T-helper 1 cell treated with Interleukin-12 subunit alpha and Interleukin-12 subunit beta and Interleukin-4 antibody, amounts not matched to agents 30 μg/mL and 1 μg/mL, for 36 hours (primary cell): ENCODE data around the gene BAZ1A.

Experiments
- H3K27ac Mint-ChIP-seq: one replicate; pipeline ENCODE4 v1.8.0; 2021; ENCODE audit warnings: mild to moderate bottlenecking, mixed read lengths
- H3K27me3 Mint-ChIP-seq: one replicate; pipeline ENCODE4 v1.8.0; 2021; ENCODE audit warnings: low read depth, mixed read lengths
- H3K36me3 Mint-ChIP-seq: one replicate; pipeline ENCODE4 v1.8.0; 2021; ENCODE audit warnings: low read depth, mixed read lengths
- H3K4me1 Mint-ChIP-seq: one replicate; pipeline ENCODE4 v1.8.0; 2021; ENCODE audit warnings: low read depth, mixed read lengths
- H3K4me3 Mint-ChIP-seq: one replicate; pipeline ENCODE4 v1.8.0; 2021; ENCODE audit warnings: mild to moderate bottlenecking, moderate library complexity, mixed read lengths
- H3K9me3 Mint-ChIP-seq: one replicate; pipeline ENCODE4 v1.8.0; 2021; ENCODE audit warnings: mixed read lengths

Gene BAZ1A

GRCh38 chr14:34781242-34781641, 93.9 kb downstream of the BAZ1A start:
- Mint-ChIP-seq H3K9me3 (no peaks in the 10 kb centered on the region), H3K27ac (no peak overlapping the region), H3K4me1 (peaks cover 6% of the 10 kb centered on the region), H3K36me3 (peaks cover 40% of the 10 kb centered on the region), H3K27me3 (no peaks in the 10 kb centered on the region), H3K4me3 (no peak overlapping the region)

- no peak overlapping the region for H3K27ac Mint-ChIP-seq
- H3K4me3 Mint-ChIP-seq: no peak overlapping the region
- H3K36me3 Mint-ChIP-seq: peaks cover 40% of the 10 kb centered on the region
- peaks cover 5% of the 10 kb centered on the region for H3K4me1 Mint-ChIP-seq
- H3K9me3 Mint-ChIP-seq: no peaks in the 10 kb centered on the region
- H3K27me3 Mint-ChIP-seq: no peaks in the 10 kb centered on the region
Observed at GRCh38 chr14:34780646-34781045, 94.5 kb downstream of the BAZ1A start.

GRCh38 chr14:34778744-34779143, 96.4 kb downstream of the BAZ1A start:
- Mint-ChIP-seq H3K9me3 (no peaks in the 10 kb centered on the region), H3K27me3 (no peaks in the 10 kb centered on the region), H3K4me1 (peaks cover 3% of the 10 kb centered on the region), H3K36me3 (peaks cover 44% of the 10 kb centered on the region), H3K27ac (no peak overlapping the region), H3K4me3 (no peak overlapping the region)

- no peak overlapping the region for H3K27ac Mint-ChIP-seq
- no peaks in the 10 kb centered on the region for H3K9me3 Mint-ChIP-seq
- peaks cover 1% of the 10 kb centered on the region for H3K4me1 Mint-ChIP-seq
- H3K4me3 Mint-ChIP-seq: no peak overlapping the region
- peaks cover 39% of the 10 kb centered on the region for H3K36me3 Mint-ChIP-seq
- H3K27me3 Mint-ChIP-seq: no peaks in the 10 kb centered on the region
Observed at GRCh38 chr14:34776611-34777010, 98.5 kb downstream of the BAZ1A start.

- Mint-ChIP-seq H3K4me3 (no peak overlapping the region), H3K27me3 (no peaks in the 10 kb centered on the region), H3K27ac (no peak overlapping the region), H3K4me1 (peaks cover 1% of the 10 kb centered on the region), H3K9me3 (no peaks in the 10 kb centered on the region), H3K36me3 (peaks cover 39% of the 10 kb centered on the region)
Observed at GRCh38 chr14:34775922-34776321, 99.2 kb downstream of the BAZ1A start.

GRCh38 chr14:34775342-34775741, 99.8 kb downstream of the BAZ1A start:
- H3K4me3 Mint-ChIP-seq: no peak overlapping the region
- H3K9me3 Mint-ChIP-seq: no peaks in the 10 kb centered on the region
- H3K27ac Mint-ChIP-seq: no peak overlapping the region
- H3K27me3 Mint-ChIP-seq: no peaks in the 10 kb centered on the region
- H3K36me3 Mint-ChIP-seq: peaks cover 36% of the 10 kb centered on the region
- H3K4me1 Mint-ChIP-seq: no peaks in the 10 kb centered on the region

GRCh38 chr14:34770901-34771300, 104.3 kb downstream of the BAZ1A start:
- Mint-ChIP-seq H3K27me3 (no peaks in the 10 kb centered on the region), H3K9me3 (no peaks in the 10 kb centered on the region), H3K4me3 (no peak overlapping the region), H3K4me1 (peaks cover 4% of the 10 kb centered on the region), H3K27ac (no peak overlapping the region), H3K36me3 (peaks cover 27% of the 10 kb centered on the region)

- no peak overlapping the region for H3K4me3 Mint-ChIP-seq
- peaks cover 27% of the 10 kb centered on the region for H3K36me3 Mint-ChIP-seq
- H3K9me3 Mint-ChIP-seq: no peaks in the 10 kb centered on the region
- H3K27me3 Mint-ChIP-seq: no peaks in the 10 kb centered on the region
- no peak overlapping the region for H3K27ac Mint-ChIP-seq
- peaks cover 4% of the 10 kb centered on the region for H3K4me1 Mint-ChIP-seq
Observed at GRCh38 chr14:34766606-34767005, 108.6 kb downstream of the BAZ1A start.

GRCh38 chr14:34766060-34766459, 109.1 kb downstream of the BAZ1A start:
- H3K4me1 Mint-ChIP-seq: peaks cover 4% of the 10 kb centered on the region
- H3K4me3 Mint-ChIP-seq: no peak overlapping the region
- peaks cover 27% of the 10 kb centered on the region for H3K36me3 Mint-ChIP-seq
- H3K27ac Mint-ChIP-seq: no peak overlapping the region
- H3K27me3 Mint-ChIP-seq: no peaks in the 10 kb centered on the region
- H3K9me3 Mint-ChIP-seq: no peaks in the 10 kb centered on the region

GRCh38 chr14:34755215-34755614, 119.9 kb downstream of the BAZ1A start:
- no peaks in the 10 kb centered on the region for H3K9me3 Mint-ChIP-seq
- H3K27me3 Mint-ChIP-seq: no peaks in the 10 kb centered on the region
- H3K36me3 Mint-ChIP-seq: peaks cover 32% of the 10 kb centered on the region
- no peak overlapping the region for H3K27ac Mint-ChIP-seq
- no peaks in the 10 kb centered on the region for H3K4me1 Mint-ChIP-seq
- no peak overlapping the region for H3K4me3 Mint-ChIP-seq

GRCh38 chr14:34754687-34755086, 120.5 kb downstream of the BAZ1A start:
- Mint-ChIP-seq H3K4me3 (no peak overlapping the region), H3K36me3 (peaks cover 30% of the 10 kb centered on the region), H3K27me3 (no peaks in the 10 kb centered on the region), H3K27ac (no peak overlapping the region), H3K9me3 (no peaks in the 10 kb centered on the region), H3K4me1 (no peaks in the 10 kb centered on the region)

- Mint-ChIP-seq H3K9me3 (no peaks in the 10 kb centered on the region), H3K36me3 (peaks cover 21% of the 10 kb centered on the region), H3K27ac (no peak overlapping the region), H3K4me3 (no peak overlapping the region), H3K27me3 (no peaks in the 10 kb centered on the region), H3K4me1 (no peaks in the 10 kb centered on the region)
Observed at GRCh38 chr14:34750670-34751069, 124.5 kb downstream of the BAZ1A start.

GRCh38 chr14:34750233-34750632, 124.9 kb downstream of the BAZ1A start:
- Mint-ChIP-seq H3K4me3 (no peak overlapping the region), H3K36me3 (peaks cover 18% of the 10 kb centered on the region), H3K27me3 (no peaks in the 10 kb centered on the region), H3K4me1 (no peaks in the 10 kb centered on the region), H3K9me3 (no peaks in the 10 kb centered on the region), H3K27ac (no peak overlapping the region)

GRCh38 chr14:34749408-34749807, 125.8 kb downstream of the BAZ1A start:
- Mint-ChIP-seq H3K27me3 (no peaks in the 10 kb centered on the region), H3K9me3 (no peaks in the 10 kb centered on the region), H3K4me1 (no peaks in the 10 kb centered on the region), H3K27ac (no peak overlapping the region), H3K36me3 (peaks cover 16% of the 10 kb centered on the region), H3K4me3 (no peak overlapping the region)

GRCh38 chr14:34742270-34743115, 132.7 kb downstream of the BAZ1A start:
- H3K4me3 Mint-ChIP-seq: no peak overlapping the region
- H3K27me3 Mint-ChIP-seq: peaks cover 9% of the 10 kb centered on the region
- H3K36me3 Mint-ChIP-seq: no peaks in the 10 kb centered on the region
- H3K27ac Mint-ChIP-seq: no peak overlapping the region
- H3K9me3 Mint-ChIP-seq: peaks cover 7% of the 10 kb centered on the region
- peaks cover 9% of the 10 kb centered on the region for H3K4me1 Mint-ChIP-seq
